ENCODE measurements around the gene SLC43A2. TPM values are rescaled to one million over a fixed set of nuclear protein-coding genes. Genes with fewer than 3 reads are reported as not detected.

SLC43A2 gene
- total RNA-seq, 1 experiment from 2014 or later, result 6.8 TPM

DNA sequence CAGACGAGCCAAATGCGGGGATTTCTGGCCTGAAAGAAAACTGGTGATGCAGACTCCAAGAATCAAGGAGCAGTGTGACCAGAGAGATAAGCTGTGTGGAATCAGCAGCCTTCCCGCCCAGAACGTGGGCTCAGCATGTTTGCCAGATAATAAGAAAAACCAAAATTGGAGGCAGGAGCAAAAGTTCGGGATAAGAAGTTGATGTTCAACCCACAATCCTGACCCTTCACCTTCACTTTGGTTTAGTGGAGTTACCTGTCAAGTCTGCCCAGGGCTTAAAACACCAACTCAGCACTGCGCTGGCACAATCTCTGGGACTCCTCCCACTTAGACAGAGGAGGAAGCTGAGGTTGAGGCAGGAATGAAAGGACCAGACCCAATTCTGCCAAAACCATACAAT lies 3.1 kb downstream of the SLC43A2 start:
- DNase-seq, result no peak
- intact Hi-C loops (cut with micrococcal nuclease; ENCODE audit: unreplicated experiment), result loop anchor here (5.0 kb wide), 1 partner anchor 348 kb away; the partner anchor contains the start of gene TRARG1
- Histone ChIP-seq H3K9me3 (ENCODE audit: insufficient read depth, low read depth) (no peaks in the 10 kb centered on the region), H3F3A (ENCODE audit: insufficient read depth, low read depth) (peaks cover 18% of the 10 kb centered on the region), H3K27ac (no peak overlapping the region), H3K4me1 (replicated peaks; ENCODE audit: insufficient read depth) (peaks cover 8% of the 10 kb centered on the region; the same call in 1 of the 2 replicates), H3K4me3 (no peak overlapping the region), H3K79me2 (ENCODE audit: low read depth) (no peaks in the 10 kb centered on the region), H3K27me3 (ENCODE audit: insufficient read depth, low read depth) (no peaks in the 10 kb centered on the region), H3K9me2 (ENCODE audit: insufficient read depth) (no peaks in the 10 kb centered on the region), H3K4me2 (no peak overlapping the region), H3K36me3 (ENCODE audit: low read depth) (no peaks in the 10 kb centered on the region), H4K20me1 (ENCODE audit: insufficient read depth) (no peaks in the 10 kb centered on the region), H2AFZ (no peak overlapping the region)
- ChIA-PET POLR2A (ENCODE audit: unreplicated experiment) (no interaction called here), CTCF (interaction anchor here (0.6 kb wide), 2 partner anchors 37 to 471 kb away, joined by 3 read pairs; no protein-coding TSS in a partner anchor)
- no TSS peak for BruUV-seq (replicated peaks)
- TF ChIP-seq, protein P1, sequence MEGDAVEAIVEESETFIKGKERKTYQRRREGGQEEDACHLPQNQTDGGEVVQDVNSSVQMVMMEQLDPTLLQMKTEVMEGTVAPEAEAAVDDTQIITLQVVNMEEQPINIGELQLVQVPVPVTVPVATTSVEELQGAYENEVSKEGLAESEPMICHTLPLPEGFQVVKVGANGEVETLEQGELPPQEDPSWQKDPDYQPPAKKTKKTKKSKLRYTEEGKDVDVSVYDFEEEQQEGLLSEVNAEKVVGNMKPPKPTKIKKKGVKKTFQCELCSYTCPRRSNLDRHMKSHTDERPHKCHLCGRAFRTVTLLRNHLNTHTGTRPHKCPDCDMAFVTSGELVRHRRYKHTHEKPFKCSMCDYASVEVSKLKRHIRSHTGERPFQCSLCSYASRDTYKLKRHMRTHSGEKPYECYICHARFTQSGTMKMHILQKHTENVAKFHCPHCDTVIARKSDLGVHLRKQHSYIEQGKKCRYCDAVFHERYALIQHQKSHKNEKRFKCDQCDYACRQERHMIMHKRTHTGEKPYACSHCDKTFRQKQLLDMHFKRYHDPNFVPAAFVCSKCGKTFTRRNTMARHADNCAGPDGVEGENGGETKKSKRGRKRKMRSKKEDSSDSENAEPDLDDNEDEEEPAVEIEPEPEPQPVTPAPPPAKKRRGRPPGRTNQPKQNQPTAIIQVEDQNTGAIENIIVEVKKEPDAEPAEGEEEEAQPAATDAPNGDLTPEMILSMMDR (conservative IDR thresholded peaks at IDR 0.05), result no peak
- no peak for TF ChIP-seq EZH2 (IDR thresholded peaks at IDR 0.05; ENCODE audit: low read depth)

DNA sequence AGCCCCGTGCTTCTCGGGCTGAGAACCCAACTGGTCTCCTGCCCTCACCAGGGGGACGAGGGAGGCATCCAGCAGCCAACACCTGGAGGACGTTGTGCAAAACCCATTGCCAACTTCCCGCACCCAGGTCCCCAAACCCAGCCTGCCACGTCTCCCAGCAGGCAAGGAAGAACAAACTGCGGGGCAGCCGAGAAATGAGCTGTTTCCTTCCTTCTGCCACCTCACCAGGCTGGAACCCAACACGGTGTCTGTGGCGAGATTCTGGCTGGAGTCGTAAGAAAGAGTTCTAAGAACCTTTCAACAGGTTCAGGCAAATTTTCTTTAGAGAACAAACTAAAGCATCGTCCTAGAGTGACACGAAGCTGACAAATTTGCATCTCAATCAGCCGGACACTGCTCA lies 3.6 kb downstream of the SLC43A2 start:
- POLR2A ChIA-PET (ENCODE audit: unreplicated experiment), result interaction anchor here (0.5 kb wide), 1 partner anchor 44 kb away, joined by 14 read pairs; no protein-coding TSS in a partner anchor
- Histone ChIP-seq H3K27ac (no peak overlapping the region), H3F3A (ENCODE audit: insufficient read depth, low read depth) (peaks cover 12% of the 10 kb centered on the region; the same call in 1 of the 2 replicates), H3K4me2 (no peak overlapping the region), H3K4me1 (replicated peaks; ENCODE audit: insufficient read depth) (peaks cover 8% of the 10 kb centered on the region; the same call in 1 of the 2 replicates), H3K79me2 (ENCODE audit: low read depth) (no peaks in the 10 kb centered on the region), H3K4me3 (no peak overlapping the region), H3K9me2 (ENCODE audit: insufficient read depth) (no peaks in the 10 kb centered on the region), H2AFZ (no peak overlapping the region), H4K20me1 (ENCODE audit: insufficient read depth) (no peaks in the 10 kb centered on the region), H3K9me3 (ENCODE audit: insufficient read depth, low read depth) (no peaks in the 10 kb centered on the region), H3K27me3 (ENCODE audit: insufficient read depth, low read depth) (no peaks in the 10 kb centered on the region), H3K36me3 (ENCODE audit: low read depth) (no peaks in the 10 kb centered on the region)
- CTCF ChIA-PET, result interaction anchor here (0.6 kb wide), 1 partner anchor 471 kb away, joined by 3 read pairs; no protein-coding TSS in a partner anchor
- no peak for TF ChIP-seq EZH2 (IDR thresholded peaks at IDR 0.05; ENCODE audit: low read depth)
- TF ChIP-seq, protein P1 (conservative IDR thresholded peaks at IDR 0.05), result no peak
- BruUV-seq (replicated peaks), result no TSS peak
- intact Hi-C loops (cut with micrococcal nuclease; ENCODE audit: unreplicated experiment), result loop anchor here (5.0 kb wide), 1 partner anchor 348 kb away; the partner anchor contains the start of gene TRARG1
- DNase-seq, result no peak

DNA sequence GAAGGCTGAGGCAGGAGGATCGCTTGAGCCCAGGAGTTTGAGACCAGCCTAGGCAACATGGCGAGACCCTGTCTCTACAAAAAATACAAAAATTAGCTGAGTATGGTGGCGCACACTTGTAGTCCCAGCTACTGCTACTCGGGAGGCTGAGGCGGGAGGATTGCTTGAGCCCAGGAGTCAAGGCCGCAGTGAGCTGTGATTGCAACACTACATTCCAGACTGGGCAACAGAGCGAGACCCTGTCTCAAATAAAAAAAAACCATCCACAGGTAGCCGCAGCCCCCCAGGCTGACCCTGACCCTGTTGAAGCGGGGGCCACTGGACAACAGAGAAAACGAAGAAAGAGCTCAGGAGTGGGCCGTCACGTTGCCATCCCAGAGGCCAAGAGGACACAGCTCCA lies 4.0 kb downstream of the SLC43A2 start:
- no peaks in the 10 kb centered on the region for H3K36me3 ChIP-seq (ENCODE audit: low read depth)
- DNase-seq, result no peak
- intact Hi-C loops (cut with micrococcal nuclease; ENCODE audit: unreplicated experiment), result loop anchor here (5.0 kb wide), 1 partner anchor 347 kb away; the partner anchor contains the start of gene TRARG1
- no peaks in the 10 kb centered on the region for H3K9me3 ChIP-seq (ENCODE audit: insufficient read depth, low read depth)
- TF ChIP-seq, protein P1 (conservative IDR thresholded peaks at IDR 0.05), result no peak
- no peak for TF ChIP-seq EZH2 (IDR thresholded peaks at IDR 0.05; ENCODE audit: low read depth)
- no peaks in the 10 kb centered on the region for H3K27me3 ChIP-seq (ENCODE audit: insufficient read depth, low read depth)
- ChIA-PET POLR2A (ENCODE audit: unreplicated experiment) (interaction anchor here (0.5 kb wide), 1 partner anchor 44 kb away, joined by 14 read pairs; no protein-coding TSS in a partner anchor), CTCF (no interaction called here)
- no peaks in the 10 kb centered on the region for H3K9me2 ChIP-seq (ENCODE audit: insufficient read depth)
- peaks cover 4% of the 10 kb centered on the region; the same call in 1 of the 2 replicates for H3K4me1 ChIP-seq (replicated peaks; ENCODE audit: insufficient read depth)
- H3K79me2 ChIP-seq (ENCODE audit: low read depth), result no peaks in the 10 kb centered on the region
- no peak overlapping the region for H3K4me2 ChIP-seq
- H2AFZ ChIP-seq, result no peak overlapping the region
- H3F3A ChIP-seq (ENCODE audit: insufficient read depth, low read depth), result peaks cover 12% of the 10 kb centered on the region; the same call in 1 of the 2 replicates
- no TSS peak for BruUV-seq (replicated peaks)
- H4K20me1 ChIP-seq (ENCODE audit: insufficient read depth), result no peaks in the 10 kb centered on the region
- H3K4me3 ChIP-seq, result no peak overlapping the region
- H3K27ac ChIP-seq, result no peak overlapping the region

Data from PC-9 (cell line).